H1 (cell line): Measurements from ENCODE around the gene PARP4. TPM values are rescaled to one million over a fixed set of nuclear protein-coding genes. Genes with fewer than 3 reads are reported as not detected.

ENCODE experiments used
- CTCF ChIA-PET: fragments of 300-600 bp; sonication (Branson Sonifier 250); formaldehyde crosslinking; loops from one replicate; lab custom pipeline; 2021; ENCODE audit not compliant: partially characterized antibody; lab: Charles Lee
- POLR2A ChIA-PET: fragments of 300-600 bp; sonication (Branson Sonifier 250); formaldehyde crosslinking; loops from one replicate; lab custom pipeline; 2021; ENCODE audit warnings: inconsistent platforms; ENCODE audit not compliant: partially characterized antibody; lab: Charles Lee
- DNase-seq, 2 experiments: peaks; one replicate each; pipeline versions ENCODE4 v3.0.0 to v3.0.0-alpha.2; 2010 to 2022; ENCODE audit warnings: low spot score in 2 of 2, low read depth in 1 of 2, mixed read lengths in 1 of 2
- FAIRE-seq: peaks from 2 replicates; lab custom pipeline; 2011; peaks lifted over from hg19 to GRCh38; lab: Jason Lieb, UNC
- H2AFZ ChIP-seq: 2 replicates; pipeline ENCODE4 v1.8.1; 2012; ENCODE audit warnings: low read length, inconsistent platforms
- H2AK5ac ChIP-seq: 2 replicates; pipeline ENCODE4 v1.6.1; 2013; ENCODE audit warnings: low read depth, low read length
- H2BK120ac ChIP-seq: replicated peaks from 2 replicates; pipeline ENCODE3; 2013; ENCODE audit warnings: low read depth, low read length, inconsistent platforms
- H2BK12ac ChIP-seq: 2 replicates; pipeline ENCODE4 v1.6.1; 2013; ENCODE audit warnings: low read depth, low read length
- H2BK15ac ChIP-seq: 2 replicates; pipeline ENCODE4 v1.6.1; 2013; ENCODE audit warnings: low read length
- H2BK20ac ChIP-seq: 2 replicates; pipeline ENCODE4 v1.6.1; 2013; ENCODE audit warnings: low read length
- H2BK5ac ChIP-seq: 2 replicates; pipeline ENCODE4 v1.6.1; 2013; ENCODE audit warnings: low read depth, low read length
- H3K14ac ChIP-seq: 2 replicates; pipeline ENCODE4 v1.6.1; 2013; ENCODE audit warnings: inconsistent platforms; ENCODE audit not compliant: insufficient read length
- H3K18ac ChIP-seq: 2 replicates; pipeline ENCODE4 v1.6.1; 2013; ENCODE audit warnings: low read length; ENCODE audit errors: extremely low read depth
- H3K23ac ChIP-seq: 2 replicates; pipeline ENCODE4 v1.6.1; 2013; ENCODE audit warnings: inconsistent platforms; ENCODE audit not compliant: insufficient read length
- H3K23me2 ChIP-seq: 2 replicates; pipeline ENCODE4 v1.6.1; 2013; ENCODE audit warnings: low read depth, low read length
- H3K27ac ChIP-seq: 2 replicates; pipeline ENCODE4 v1.6.1; 2011; ENCODE audit warnings: low read depth, low read length, inconsistent platforms
- H3K27me3 ChIP-seq, 4 experiments: replicated peaks in 1 of 4; 1 replicate in 1 of 4; 2 replicates in 3 of 4; pipeline versions ENCODE4 v1.6.1 to v1.8.1; 2011 to 2013; ENCODE audit warnings: low read length in 3 of 4, mild to moderate bottlenecking in 3 of 4, inconsistent platforms in 2 of 4, mixed read lengths in 2 of 4, moderate library complexity in 1 of 4; ENCODE audit not compliant: control insufficient read depth in 3 of 4, insufficient read depth in 3 of 4; ENCODE audit errors: extremely low read depth in 1 of 4
- H3K36me3 ChIP-seq, 4 experiments: 2 replicates each; pipeline versions ENCODE4 v1.6.1 to v1.8.1; 2011 to 2013; ENCODE audit warnings: mild to moderate bottlenecking in 4 of 4, low read length in 3 of 4, moderate library complexity in 2 of 4, control low read depth in 1 of 4, inconsistent platforms in 1 of 4; ENCODE audit not compliant: insufficient read depth in 4 of 4, control insufficient read depth in 2 of 4
- H3K4ac ChIP-seq: replicated peaks from 2 replicates; pipeline ENCODE3; 2013; ENCODE audit warnings: low read length, low read depth, mixed read lengths, inconsistent platforms; ENCODE audit not compliant: insufficient read length
- H3K4me1 ChIP-seq, 4 experiments: replicated peaks in 1 of 4; 1 replicate in 1 of 4; 2 replicates in 3 of 4; pipeline versions ENCODE4 v1.6.1 to v1.8.1; 2011 to 2013; ENCODE audit warnings: low read length in 3 of 4, inconsistent platforms in 2 of 4, mixed read lengths in 1 of 4; ENCODE audit not compliant: insufficient read depth in 4 of 4, control insufficient read depth in 3 of 4
- H3K4me2 ChIP-seq, 2 experiments: 2 replicates each; pipeline versions ENCODE4 v1.6.1 to v1.8.1; 2011 to 2013; ENCODE audit warnings: low read depth in 2 of 2, low read length in 2 of 2, control low read depth in 1 of 2, inconsistent platforms in 1 of 2, mild to moderate bottlenecking in 1 of 2; ENCODE audit not compliant: insufficient read depth in 1 of 2
- H3K4me3 ChIP-seq, 4 experiments: fragments of 200-600, 300-600 bp in 1 of 4; sonication (generic), shearing (Covaris generic), sonication (Bioruptor Twin) in 1 of 4; 2 replicates each; pipeline versions ENCODE4 v1.5.1 to v1.8.1; 2011 to 2016; ENCODE audit warnings: low read length in 4 of 4, low read depth in 3 of 4, control low read depth in 2 of 4, inconsistent platforms in 2 of 4, mild to moderate bottlenecking in 2 of 4, mixed read lengths in 1 of 4, moderate library complexity in 1 of 4; ENCODE audit not compliant: insufficient read depth in 2 of 4; ENCODE audit errors: extremely low read depth in 1 of 4
- H3K56ac ChIP-seq: replicated peaks from 2 replicates; pipeline ENCODE3; 2013; ENCODE audit warnings: low read depth, mild to moderate bottlenecking, mixed read lengths, low read length, inconsistent platforms; ENCODE audit not compliant: insufficient read length
- H3K79me1 ChIP-seq: 2 replicates; pipeline ENCODE4 v1.6.1; 2013; ENCODE audit warnings: low read depth, low read length, control low read depth
- H3K79me2 ChIP-seq, 2 experiments: 2 replicates each; pipeline versions ENCODE4 v1.6.1 to v1.8.1; 2012 to 2013; ENCODE audit warnings: low read length in 2 of 2, mild to moderate bottlenecking in 2 of 2, inconsistent platforms in 1 of 2; ENCODE audit not compliant: insufficient read depth in 2 of 2, control insufficient read depth in 1 of 2
- H3K9ac ChIP-seq, 4 experiments: replicated peaks in 1 of 4; 1 replicate in 1 of 4; 2 replicates in 3 of 4; pipeline versions ENCODE4 v1.6.1 to v1.8.1; 2011 to 2013; ENCODE audit warnings: low read depth in 3 of 4, low read length in 3 of 4, control low read depth in 2 of 4, mild to moderate bottlenecking in 2 of 4, moderate library complexity in 2 of 4, inconsistent platforms in 1 of 4; ENCODE audit errors: extremely low read depth in 1 of 4
- H3K9me3 ChIP-seq, 2 experiments: 2 replicates each; pipeline versions ENCODE4 v1.6.1 to v1.8.1; 2012 to 2013; ENCODE audit warnings: mild to moderate bottlenecking in 2 of 2, moderate library complexity in 2 of 2, control low read depth in 1 of 2, inconsistent platforms in 1 of 2, low read depth in 1 of 2, low read length in 1 of 2, mixed read lengths in 1 of 2; ENCODE audit not compliant: insufficient read depth in 2 of 2
- H4K20me1 ChIP-seq, 2 experiments: replicated peaks in 1 of 2; 2 replicates each; pipeline versions ENCODE3 to v1.8.1; 2011 to 2013; ENCODE audit warnings: inconsistent platforms in 2 of 2, low read length in 2 of 2, mild to moderate bottlenecking in 1 of 2; ENCODE audit not compliant: insufficient read depth in 2 of 2, control insufficient read depth in 1 of 2
- H4K5ac ChIP-seq: 2 replicates; pipeline ENCODE4 v1.6.1; 2013; ENCODE audit warnings: low read length, low read depth, mixed read lengths, inconsistent platforms; ENCODE audit not compliant: insufficient read length
- H4K8ac ChIP-seq: 2 replicates; pipeline ENCODE4 v1.8.0; 2013; ENCODE audit warnings: mild to moderate bottlenecking, moderate library complexity, low read length, inconsistent platforms; ENCODE audit not compliant: insufficient read depth; ENCODE audit errors: extremely low read depth
- H4K91ac ChIP-seq: replicated peaks from 2 replicates; pipeline ENCODE3; 2013; ENCODE audit warnings: low read length, mixed read lengths, inconsistent platforms; ENCODE audit not compliant: insufficient read length
- ATF3 ChIP-seq: IDR thresholded peaks from 2 replicates; pipeline ENCODE4 v1.6.1; 2011; ENCODE audit warnings: low read depth, mild to moderate bottlenecking, low read length; ENCODE audit not compliant: insufficient read depth
- BRCA1 ChIP-seq: IDR thresholded peaks from 2 replicates; pipeline ENCODE4 v1.6.1; 2012; ENCODE audit warnings: low read depth, low read length, improper control_type of control experiment
- CREB1 ChIP-seq: IDR thresholded peaks from 2 replicates; pipeline ENCODE4 v1.6.1; 2012; ENCODE audit warnings: inconsistent platforms
- GTF2F1 ChIP-seq: IDR thresholded peaks from 2 replicates; pipeline ENCODE4 v1.6.1; 2012; ENCODE audit warnings: low read depth, low read length, improper control_type of control experiment, borderline replicate concordance
- POU5F1 ChIP-seq: IDR thresholded peaks from 2 replicates; pipeline ENCODE4 v1.6.1; 2011; ENCODE audit warnings: low read depth, mild to moderate bottlenecking, low read length, moderate library complexity
- RBBP5 ChIP-seq: IDR thresholded peaks from 2 replicates; pipeline ENCODE4 v1.7.1; 2012; ENCODE audit warnings: low read depth, mild to moderate bottlenecking, inconsistent platforms, low read length, moderate library complexity, borderline replicate concordance
- RNF2 ChIP-seq: fragments of 200-900, 300-1000 bp; sonication (generic); IDR thresholded peaks from 2 replicates; pipeline ENCODE4 v1.7.1; 2016; ENCODE audit warnings: borderline replicate concordance, low read depth, mild to moderate bottlenecking, antibody characterized with exemption, low read length; ENCODE audit not compliant: poor library complexity, severe bottlenecking; ENCODE audit errors: missing control alignments
- RXRA ChIP-seq: IDR thresholded peaks from 2 replicates; pipeline ENCODE4 v1.6.1; 2011; ENCODE audit warnings: low read depth, mild to moderate bottlenecking, low read length, moderate library complexity; ENCODE audit not compliant: insufficient read depth
- TCF12 ChIP-seq: IDR thresholded peaks from 2 replicates; pipeline ENCODE4 v1.6.1; 2011; ENCODE audit warnings: low read depth, mild to moderate bottlenecking, low read length
- WGBS, 2 experiments: shearing (Covaris generic) in 1 of 2; methylation state at CpG; one replicate each; pipeline versions ENCODE4 v1.1.6 to v1.1.7; 2013 to 2015; ENCODE audit warnings: low lambda C conversion rate in 2 of 2, mixed read lengths in 2 of 2, inconsistent platforms in 1 of 2, low coverage in 1 of 2, missing lambda C conversion rate in 1 of 2; ENCODE audit not compliant: insufficient replicate concordance in 2 of 2, insufficient coverage in 1 of 2, insufficient read length in 1 of 2; ENCODE audit errors: extremely low coverage in 1 of 2, missing lambda C conversion rate in 1 of 2; 5-methylcytosine and 5-hydroxymethylcytosine counted together
- polyA plus RNA-seq, 7 experiments: library from polyadenylated mRNA; depleted of rRNA in 3 of 7; stranded (reverse) in 5 of 7; unstranded in 2 of 7; fragments of >200 nt in 5 of 7; fragments of 200-250 nt in 2 of 7; gene quantifications; 1 replicate in 5 of 7; 2 replicates in 1 of 7; 4 replicates in 1 of 7; pipeline versions ENCODE4 v1.2.1 to v1.2.3, GENCODE V29; 2011 to 2013; ENCODE audit warnings: missing spikeins in 2 of 7, mixed read lengths in 2 of 7
- total RNA-seq: library from RNA; stranded (reverse); fragmentation: NEBNext Ultra II Directional; extraction: Animal tissue kit (Norgen Biotek cat#: 25700); gene quantifications from 2 replicates; pipeline ENCODE4 v1.2.1, GENCODE V29; 2021

Gene PARP4
- total and polyA plus RNA-seq, 2 of the 8 experiments (the other 6 are each of a cell fraction or from before 2014, with no cell fraction given), result 22.2 to 40.3 TPM

DNA sequence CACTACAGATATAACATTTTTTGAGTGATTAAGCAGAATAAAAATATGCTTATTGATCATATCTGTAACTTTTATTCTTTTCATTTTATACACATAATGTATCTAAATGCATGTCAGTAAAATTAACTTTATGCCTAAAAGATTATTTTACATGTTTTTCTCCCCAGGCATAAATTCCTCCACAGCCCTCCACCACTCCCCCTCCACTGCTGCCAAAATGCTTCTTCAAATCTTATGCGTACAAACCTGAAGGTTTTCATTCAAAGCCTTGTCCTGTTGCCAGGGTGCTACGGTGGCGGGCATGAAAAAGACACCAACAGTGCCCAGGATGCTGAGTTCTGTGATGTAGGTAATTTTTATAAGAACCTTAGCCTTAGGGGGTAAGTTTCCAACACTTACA is 52.9 kb downstream of the PARP4 start:
- Histone ChIP-seq H3K27me3 (no peaks in the 10 kb centered on the region), H3K23me2 (no peaks in the 10 kb centered on the region), H3K18ac (no peak overlapping the region), H3K4me2 (no peak overlapping the region), H2BK15ac (no peak overlapping the region), H4K20me1 (no peaks in the 10 kb centered on the region), H2BK120ac (no peak overlapping the region), H3K4me1 (no peaks in the 10 kb centered on the region), H4K91ac (no peak overlapping the region), H3K79me1 (no peaks in the 10 kb centered on the region), H4K5ac (no peak overlapping the region), H2AK5ac (no peak overlapping the region), H3K4ac (no peak overlapping the region), H3K56ac (no peak overlapping the region), H3K9ac (no peak overlapping the region), H4K8ac (no peak overlapping the region), H2BK20ac (no peak overlapping the region), H3K9me3 (no peaks in the 10 kb centered on the region), H2BK5ac (no peak overlapping the region), H3K14ac (no peak overlapping the region), H3K36me3 (peaks cover 2 to 20% (median 6%) of the 10 kb centered on the region in 4 experiments; a peak in 6 of 8 replicates), H3K4me3 (no peak overlapping the region), H3K27ac (no peak overlapping the region), H3K23ac (no peak overlapping the region), H2AFZ (no peak overlapping the region), H2BK12ac (no peak overlapping the region), H3K79me2 (no peaks in the 10 kb centered on the region)
- DNase-seq (no peak), FAIRE-seq (no peak)
- POLR2A ChIA-PET, result interaction anchor here (1.5 kb wide), 1 partner anchor 10 kb away, joined by 4 read pairs; no protein-coding TSS in a partner anchor
- CTCF ChIA-PET, result interaction anchor here (1.5 kb wide), 1 partner anchor 8 kb away, joined by 4 read pairs; no protein-coding TSS in a partner anchor
- no peak for TF ChIP-seq GTF2F1
- no peak for TF ChIP-seq RNF2
- no peak for TF ChIP-seq CREB1
- TF ChIP-seq BRCA1, result no peak
- no peak for TF ChIP-seq POU5F1
- TF ChIP-seq ATF3, result no peak
- no peak for TF ChIP-seq RBBP5
- TF ChIP-seq RXRA, result no peak
- no peak for TF ChIP-seq TCF12
- 98% methylated on average over 3 of the region's 3 CpGs; no CpG with 5 or more reads in 1 of the 2 experiments for WGBS, 2 experiments
